Peyer's patch (tissue), 4 donors: ENCODE results near the gene SIRPG.

Source experiments
- CTCF ChIP-seq, 6 experiments: fragments of 450-650 bp in 4 of 6; fragments of 200-600 bp in 2 of 6; sonication (generic) in 1 of 6; IDR thresholded peaks; one replicate each; pipeline ENCODE4 v1.5.1; 2017 to 2019; ENCODE audit warnings: antibody characterized with exemption in 6 of 6, mild to moderate bottlenecking in 3 of 6, moderate library complexity in 1 of 6
- POLR2A ChIP-seq, 2 donors: fragments of 450-650 bp; IDR thresholded peaks; one replicate each; pipeline ENCODE4 v1.5.1; 2017; ENCODE audit warnings: antibody characterized with exemption in 2 of 2, mild to moderate bottlenecking in 2 of 2, moderate library complexity in 2 of 2

GRCh38 chr20:1636621-1637020 is 21.0 kb downstream of the SIRPG start:
- TF ChIP-seq CTCF (IDR thresholded peaks at IDR 0.05) (no peak), POLR2A (IDR thresholded peaks at IDR 0.05) (no peak)
